ENCODE data around the gene ACOT8.

- no peak for TF ChIP-seq CTCF (IDR thresholded peaks at IDR 0.05)
- no peak for TF ChIP-seq EP300 (IDR thresholded peaks at IDR 0.05)
These were observed 22.4 kb downstream of the ACOT8 start for GRCh38 chr20:45834797-45835161.
